Measurements from ENCODE around the gene RAB25. TPM values are rescaled to one million over a fixed set of nuclear protein-coding genes. Genes with fewer than 3 reads are reported as not detected.

Gene RAB25
- total RNA-seq, 2 experiments from 2014 or later, result not detected

GRCh38 chr1:156102633-156103511 is 41.9 kb downstream of the RAB25 start:
- no peaks in the 10 kb centered on the region for H3K9me2 ChIP-seq (ENCODE audit: insufficient read depth, low read length)
- TF ChIP-seq EZH2phosphoT487 (IDR thresholded peaks at IDR 0.05; ENCODE audit: borderline replicate concordance, low read depth, low read length), result no peak
- no peak for TF ChIP-seq CTCF (conservative IDR thresholded peaks at IDR 0.05; ENCODE audit: low read length)
- no peak overlapping the region for H3K27ac ChIP-seq (ENCODE audit: low read depth, low read length, poor library complexity, severe bottlenecking)
- intact Hi-C loops (cut with micrococcal nuclease; ENCODE audit: unreplicated experiment), result no loop called here
- BruUV-seq (replicated peaks), result no TSS peak
- H3K4me2 ChIP-seq (ENCODE audit: low read length), result no peak overlapping the region
- POLR2A ChIA-PET, result no interaction called here
- H3K9me3 ChIP-seq (ENCODE audit: low read length), result no peaks in the 10 kb centered on the region
- no peak overlapping the region for H2AFZ ChIP-seq (ENCODE audit: low read length)
- no peak for DNase-seq (ENCODE audit: low spot score)
- CTCF ChIA-PET (ENCODE audit: unreplicated experiment), result interaction anchor here (1.0 to 1.5 kb wide), 2 partner anchors 23 to 27 kb away, joined by 3 read pairs; no protein-coding TSS in a partner anchor
- no peaks in the 10 kb centered on the region for H3K79me2 ChIP-seq (ENCODE audit: insufficient read depth, low read depth, low read length)
- H4K20me1 ChIP-seq (ENCODE audit: insufficient read depth, low read length), result no peaks in the 10 kb centered on the region
- peaks cover 11% of the 10 kb centered on the region for H3K4me1 ChIP-seq (ENCODE audit: insufficient read depth, low read length, poor library complexity, severe bottlenecking)
- no peak overlapping the region for H3K4me3 ChIP-seq (ENCODE audit: low read depth, low read length, poor library complexity, severe bottlenecking)
- H3K36me3 ChIP-seq (ENCODE audit: insufficient read depth, low read length), result no peaks in the 10 kb centered on the region

GRCh38 chr1:156103521-156103947 is 42.6 kb downstream of the RAB25 start:
- no peak for DNase-seq (ENCODE audit: low spot score)
- no peak overlapping the region for H3K4me3 ChIP-seq (ENCODE audit: low read depth, low read length, poor library complexity, severe bottlenecking)
- H3K27ac ChIP-seq (ENCODE audit: low read depth, low read length, poor library complexity, severe bottlenecking), result no peak overlapping the region
- no peaks in the 10 kb centered on the region for H4K20me1 ChIP-seq (ENCODE audit: insufficient read depth, low read length)
- intact Hi-C loops (cut with micrococcal nuclease; ENCODE audit: unreplicated experiment), result no loop called here
- no peaks in the 10 kb centered on the region for H3K9me2 ChIP-seq (ENCODE audit: insufficient read depth, low read length)
- H3K79me2 ChIP-seq (ENCODE audit: insufficient read depth, low read depth, low read length), result no peaks in the 10 kb centered on the region
- H3K9me3 ChIP-seq (ENCODE audit: low read length), result no peaks in the 10 kb centered on the region
- no peak overlapping the region for H2AFZ ChIP-seq (ENCODE audit: low read length)
- H3K36me3 ChIP-seq (ENCODE audit: insufficient read depth, low read length), result no peaks in the 10 kb centered on the region
- peaks cover 11% of the 10 kb centered on the region for H3K4me1 ChIP-seq (ENCODE audit: insufficient read depth, low read length, poor library complexity, severe bottlenecking)
- CTCF ChIA-PET (ENCODE audit: unreplicated experiment), result interaction anchor here (1.5 to 1.7 kb wide), 2 partner anchors 25 to 27 kb away, joined by 3 read pairs; no protein-coding TSS in a partner anchor
- TF ChIP-seq EZH2phosphoT487 (IDR thresholded peaks at IDR 0.05; ENCODE audit: borderline replicate concordance, low read depth, low read length) (no peak), CTCF (conservative IDR thresholded peaks at IDR 0.05; ENCODE audit: low read length) (no peak)
- POLR2A ChIA-PET, result no interaction called here
- no peak overlapping the region for H3K4me2 ChIP-seq (ENCODE audit: low read length)
- no TSS peak for BruUV-seq (replicated peaks)
